ENCODE results near the gene DNAAF1. TPM values are rescaled to one million over a fixed set of nuclear protein-coding genes. Genes with fewer than 3 reads are reported as not detected.

Gene DNAAF1
- total and polyA plus RNA-seq, 2 experiments from 2014 or later: 0.42 TPM

DNA sequence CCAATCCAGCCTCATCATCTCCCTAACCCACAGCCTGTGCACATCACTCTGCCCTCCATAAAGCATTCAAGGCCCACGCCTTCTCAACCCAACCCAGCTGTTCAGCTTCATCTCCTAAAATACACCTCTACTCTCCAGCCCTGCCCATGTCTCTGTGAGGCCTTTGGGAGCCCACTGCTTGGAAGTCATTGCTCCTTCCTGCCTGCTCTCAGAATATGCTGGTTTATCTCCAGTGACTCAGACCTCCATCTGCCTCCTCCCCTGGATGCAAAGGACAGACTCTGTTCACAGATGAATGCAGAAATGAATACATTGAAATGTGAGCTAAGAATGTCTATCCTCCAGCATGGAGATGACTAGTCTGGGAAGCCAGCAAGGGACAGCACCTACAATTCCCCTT, 75.7 kb downstream of the DNAAF1 start:
- Histone ChIP-seq H3K9me2 (ENCODE audit: insufficient read depth) (no peaks in the 10 kb centered on the region), H3K4me1 (ENCODE audit: insufficient read depth) (no peaks in the 10 kb centered on the region), H3K4me2 (no peak overlapping the region), H3K27me3 (ENCODE audit: insufficient read depth) (no peaks in the 10 kb centered on the region), H3K4me3 (no peak overlapping the region), H3K27ac (ENCODE audit: low read depth) (no peak overlapping the region), H3K79me2 (replicated peaks; ENCODE audit: insufficient read depth) (no peaks in the 10 kb centered on the region), H3F3A (replicated peaks; ENCODE audit: low read depth) (no peaks in the 10 kb centered on the region), H4K20me1 (replicated peaks; ENCODE audit: insufficient read depth) (no peaks in the 10 kb centered on the region), H2AFZ (no peak overlapping the region), H3K36me3 (ENCODE audit: insufficient read depth) (no peaks in the 10 kb centered on the region)
- no peak for ATAC-seq
- peaks cover 21% of the 10 kb centered on the region for H3K27me3 Mint-ChIP-seq (ENCODE audit: insufficient read depth, low read depth, poor library complexity)
- H3K4me3 Mint-ChIP-seq: no peak overlapping the region
- TF ChIP-seq ZNF114 (CRISPR knock-in tag; IDR thresholded peaks at IDR 0.05) (no peak), STAT1 (IDR thresholded peaks at IDR 0.05; ENCODE audit: unreplicated experiment) (no peak), EZH2phosphoT487 (IDR thresholded peaks at IDR 0.05; ENCODE audit: unreplicated experiment) (no peak), CTCF (conservative IDR thresholded peaks at IDR 0.05; ENCODE audit: low read depth in 2 of 2) (no peak), EZH2 (IDR thresholded peaks at IDR 0.05; ENCODE audit: low read depth, unreplicated experiment) (no peak), JUNB (IDR thresholded peaks at IDR 0.05; ENCODE audit: unreplicated experiment) (no peak), ZNF331 (CRISPR knock-in tag; IDR thresholded peaks at IDR 0.05; ENCODE audit: low read depth) (no peak), ETS1 (IDR thresholded peaks at IDR 0.05) (no peak)
- TF ChIP-seq, protein P1, sequence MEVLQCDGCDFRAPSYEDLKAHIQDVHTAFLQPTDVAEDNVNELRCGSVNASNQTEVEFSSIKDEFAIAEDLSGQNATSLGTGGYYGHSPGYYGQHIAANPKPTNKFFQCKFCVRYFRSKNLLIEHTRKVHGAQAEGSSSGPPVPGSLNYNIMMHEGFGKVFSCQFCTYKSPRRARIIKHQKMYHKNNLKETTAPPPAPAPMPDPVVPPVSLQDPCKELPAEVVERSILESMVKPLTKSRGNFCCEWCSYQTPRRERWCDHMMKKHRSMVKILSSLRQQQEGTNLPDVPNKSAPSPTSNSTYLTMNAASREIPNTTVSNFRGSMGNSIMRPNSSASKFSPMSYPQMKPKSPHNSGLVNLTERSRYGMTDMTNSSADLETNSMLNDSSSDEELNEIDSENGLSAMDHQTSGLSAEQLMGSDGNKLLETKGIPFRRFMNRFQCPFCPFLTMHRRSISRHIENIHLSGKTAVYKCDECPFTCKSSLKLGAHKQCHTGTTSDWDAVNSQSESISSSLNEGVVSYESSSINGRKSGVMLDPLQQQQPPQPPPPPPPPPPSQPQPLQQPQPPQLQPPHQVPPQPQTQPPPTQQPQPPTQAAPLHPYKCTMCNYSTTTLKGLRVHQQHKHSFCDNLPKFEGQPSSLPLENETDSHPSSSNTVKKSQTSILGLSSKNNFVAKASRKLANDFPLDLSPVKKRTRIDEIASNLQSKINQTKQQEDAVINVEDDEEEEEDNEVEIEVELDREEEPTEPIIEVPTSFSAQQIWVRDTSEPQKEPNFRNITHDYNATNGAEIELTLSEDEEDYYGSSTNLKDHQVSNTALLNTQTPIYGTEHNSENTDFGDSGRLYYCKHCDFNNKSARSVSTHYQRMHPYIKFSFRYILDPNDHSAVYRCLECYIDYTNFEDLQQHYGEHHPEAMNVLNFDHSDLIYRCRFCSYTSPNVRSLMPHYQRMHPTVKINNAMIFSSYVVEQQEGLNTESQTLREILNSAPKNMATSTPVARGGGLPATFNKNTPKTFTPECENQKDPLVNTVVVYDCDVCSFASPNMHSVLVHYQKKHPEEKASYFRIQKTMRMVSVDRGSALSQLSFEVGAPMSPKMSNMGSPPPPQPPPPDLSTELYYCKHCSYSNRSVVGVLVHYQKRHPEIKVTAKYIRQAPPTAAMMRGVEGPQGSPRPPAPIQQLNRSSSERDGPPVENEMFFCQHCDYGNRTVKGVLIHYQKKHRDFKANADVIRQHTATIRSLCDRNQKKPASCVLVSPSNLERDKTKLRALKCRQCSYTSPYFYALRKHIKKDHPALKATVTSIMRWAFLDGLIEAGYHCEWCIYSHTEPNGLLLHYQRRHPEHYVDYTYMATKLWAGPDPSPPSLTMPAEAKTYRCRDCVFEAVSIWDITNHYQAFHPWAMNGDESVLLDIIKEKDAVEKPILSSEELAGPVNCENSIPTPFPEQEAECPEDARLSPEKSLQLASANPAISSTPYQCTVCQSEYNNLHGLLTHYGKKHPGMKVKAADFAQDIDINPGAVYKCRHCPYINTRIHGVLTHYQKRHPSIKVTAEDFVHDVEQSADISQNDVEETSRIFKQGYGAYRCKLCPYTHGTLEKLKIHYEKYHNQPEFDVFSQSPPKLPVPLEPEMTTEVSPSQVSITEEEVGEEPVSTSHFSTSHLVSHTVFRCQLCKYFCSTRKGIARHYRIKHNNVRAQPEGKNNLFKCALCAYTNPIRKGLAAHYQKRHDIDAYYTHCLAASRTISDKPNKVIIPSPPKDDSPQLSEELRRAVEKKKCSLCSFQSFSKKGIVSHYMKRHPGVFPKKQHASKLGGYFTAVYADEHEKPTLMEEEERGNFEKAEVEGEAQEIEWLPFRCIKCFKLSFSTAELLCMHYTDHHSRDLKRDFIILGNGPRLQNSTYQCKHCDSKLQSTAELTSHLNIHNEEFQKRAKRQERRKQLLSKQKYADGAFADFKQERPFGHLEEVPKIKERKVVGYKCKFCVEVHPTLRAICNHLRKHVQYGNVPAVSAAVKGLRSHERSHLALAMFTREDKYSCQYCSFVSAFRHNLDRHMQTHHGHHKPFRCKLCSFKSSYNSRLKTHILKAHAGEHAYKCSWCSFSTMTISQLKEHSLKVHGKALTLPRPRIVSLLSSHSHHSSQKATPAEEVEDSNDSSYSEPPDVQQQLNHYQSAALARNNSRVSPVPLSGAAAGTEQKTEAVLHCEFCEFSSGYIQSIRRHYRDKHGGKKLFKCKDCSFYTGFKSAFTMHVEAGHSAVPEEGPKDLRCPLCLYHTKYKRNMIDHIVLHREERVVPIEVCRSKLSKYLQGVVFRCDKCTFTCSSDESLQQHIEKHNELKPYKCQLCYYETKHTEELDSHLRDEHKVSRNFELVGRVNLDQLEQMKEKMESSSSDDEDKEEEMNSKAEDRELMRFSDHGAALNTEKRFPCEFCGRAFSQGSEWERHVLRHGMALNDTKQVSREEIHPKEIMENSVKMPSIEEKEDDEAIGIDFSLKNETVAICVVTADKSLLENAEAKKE (CRISPR knock-in tag; IDR thresholded peaks at IDR 0.05): no peak
- H3K36me3 Mint-ChIP-seq (ENCODE audit: low read depth): no peaks in the 10 kb centered on the region
- no peak for DNase-seq (ENCODE audit: low spot score)
- H3K9me3 Mint-ChIP-seq: no peaks in the 10 kb centered on the region; the same call in 2 of the 3 replicates
- H3K27ac Mint-ChIP-seq: no peak overlapping the region
- peaks cover 10% of the 10 kb centered on the region for H3K4me1 Mint-ChIP-seq
